GM23338 (cell line): ENCODE results near the gene BEST2. TPM values are rescaled to one million over a fixed set of nuclear protein-coding genes. Genes with fewer than 3 reads are reported as not detected.

Source experiments
- ATAC-seq: fragments of 200-7000 bp; cut with Tn5 transposase; 3 replicates; pipeline ENCODE4 v1.9.1; 2020
- DNase-seq: peaks from one replicate; pipeline ENCODE4 v3.0.0-alpha.2; 2015; ENCODE audit warnings: low spot score
- H2AFZ ChIP-seq: fragments of 200-600 bp; sonication (generic); 2 replicates; pipeline ENCODE4 v1.8.0; 2016; ENCODE audit warnings: antibody characterized with exemption, mild to moderate bottlenecking, moderate library complexity
- H3F3A ChIP-seq: fragments of 200-600 bp; sonication (generic); replicated peaks from 2 replicates; pipeline ENCODE4 v1.8.0; 2017; ENCODE audit warnings: antibody characterized with exemption, mixed run types, low read depth
- H3K27ac ChIP-seq: fragments of 200-600 bp; sonication (generic); 2 replicates; pipeline ENCODE4 v1.6.1; 2016; ENCODE audit warnings: low read depth
- H3K27me3 ChIP-seq: fragments of 200-600 bp; sonication (generic); 2 replicates; pipeline ENCODE4 v1.8.0; 2016; ENCODE audit warnings: mild to moderate bottlenecking, mixed run types, moderate library complexity; ENCODE audit not compliant: insufficient read depth
- H3K36me3 ChIP-seq: fragments of 200-600 bp; sonication (generic); 2 replicates; pipeline ENCODE4 v1.8.0; 2016; ENCODE audit warnings: mild to moderate bottlenecking; ENCODE audit not compliant: insufficient read depth
- H3K4me1 ChIP-seq: fragments of 200-600 bp; sonication (generic); 2 replicates; pipeline ENCODE4 v1.8.0; 2016; ENCODE audit warnings: mild to moderate bottlenecking, moderate library complexity; ENCODE audit not compliant: insufficient read depth
- H3K4me2 ChIP-seq: fragments of 200-600 bp; sonication (generic); 2 replicates; pipeline ENCODE4 v1.7.1; 2017; ENCODE audit warnings: mixed run types
- H3K4me3 ChIP-seq: fragments of 200-600 bp; sonication (generic); 2 replicates; pipeline ENCODE4 v1.6.1; 2016; ENCODE audit warnings: mixed run types
- H3K79me2 ChIP-seq: fragments of 200-600 bp; sonication (generic); replicated peaks from 2 replicates; pipeline ENCODE4 v1.8.0; 2017; ENCODE audit warnings: mild to moderate bottlenecking; ENCODE audit not compliant: insufficient read depth
- H3K9me2 ChIP-seq: fragments of 200-600 bp; sonication (generic); 2 replicates; pipeline ENCODE4 v1.8.0; 2017; ENCODE audit not compliant: insufficient read depth
- H4K20me1 ChIP-seq: fragments of 200-600 bp; sonication (generic); replicated peaks from 2 replicates; pipeline ENCODE4 v1.8.0; 2017; ENCODE audit warnings: mild to moderate bottlenecking; ENCODE audit not compliant: insufficient read depth
- H3K27ac Mint-ChIP-seq: 2 replicates; pipeline ENCODE4 v1.8.0; 2020; ENCODE audit warnings: inconsistent platforms, mild to moderate bottlenecking, moderate library complexity, mixed read lengths
- H3K27me3 Mint-ChIP-seq: 3 replicates; pipeline ENCODE4 v1.8.0; 2022; ENCODE audit warnings: low read depth, mild to moderate bottlenecking, moderate library complexity, mixed read lengths, inconsistent platforms; ENCODE audit not compliant: insufficient read depth, poor library complexity
- H3K36me3 Mint-ChIP-seq: 3 replicates; pipeline ENCODE4 v1.8.0; 2021; ENCODE audit warnings: low read depth, mild to moderate bottlenecking, inconsistent platforms, moderate library complexity, mixed read lengths
- H3K4me1 Mint-ChIP-seq: 3 replicates; pipeline ENCODE4 v1.8.0; 2020; ENCODE audit warnings: mild to moderate bottlenecking, inconsistent platforms, mixed read lengths
- H3K4me3 Mint-ChIP-seq: 3 replicates; pipeline ENCODE4 v1.8.0; 2021; ENCODE audit warnings: moderate library complexity, mild to moderate bottlenecking, inconsistent platforms, mixed read lengths
- H3K9me3 Mint-ChIP-seq: 3 replicates; pipeline ENCODE4 v1.8.0; 2020; ENCODE audit warnings: moderate library complexity, mild to moderate bottlenecking, inconsistent platforms, mixed read lengths
- CREB1 ChIP-seq: fragments of 250-450 bp; sonication (Bioruptor Pico); IDR thresholded peaks from 2 replicates; pipeline ENCODE4 v1.5.0; 2020; ENCODE audit warnings: low read depth, mild to moderate bottlenecking, moderate library complexity
- EZH2phosphoT487 ChIP-seq: fragments of 200-600 bp; sonication (generic); IDR thresholded peaks from one replicate; pipeline ENCODE4 v1.8.1; 2018; ENCODE audit warnings: antibody characterized with exemption; ENCODE audit not compliant: unreplicated experiment
- NANOG ChIP-seq: IDR thresholded peaks from 2 replicates; pipeline ENCODE4 v1.6.1; 2016; ENCODE audit warnings: antibody characterized with exemption, borderline replicate concordance
- POLR2AphosphoS5 ChIP-seq: IDR thresholded peaks from 2 replicates; pipeline ENCODE4 v1.6.1; 2016; ENCODE audit warnings: antibody characterized with exemption, low read depth
- ZNF331 ChIP-seq: fragments of 250-450 bp; sonication (Bioruptor Pico); IDR thresholded peaks from 2 replicates; pipeline ENCODE4 v1.5.0; 2020; ENCODE audit warnings: low read depth, mild to moderate bottlenecking, moderate library complexity
- polyA plus RNA-seq: library from polyadenylated mRNA; unstranded; fragments of >200 nt; fragmentation: Nextera tagmentation; extraction: Ambion mirVana; gene quantifications from 2 replicates; pipeline ENCODE4 v1.2.1, GENCODE V29; 2016
- total RNA-seq: library from RNA; depleted of rRNA; stranded (reverse); fragments of >200 nt; shearing (Covaris generic); gene quantifications from 2 replicates; pipeline ENCODE4 v1.2.3, GENCODE V29; 2014
- TF ChIP-seq, protein P1 (sequence below): IDR thresholded peaks from one replicate; pipeline ENCODE4 v1.6.1; 2018; ENCODE audit warnings: antibody characterized with exemption; ENCODE audit not compliant: unreplicated experiment
- TF ChIP-seq, protein P2 (sequence below): IDR thresholded peaks from 2 replicates; pipeline ENCODE4 v1.6.1; 2016; ENCODE audit warnings: antibody characterized with exemption

The BEST2 gene
- total and polyA plus RNA-seq, 2 experiments from 2014 or later, result 1.2 to 10.4 TPM

- peaks cover 9% of the 10 kb centered on the region; the same call in 1 of the 2 replicates for H3K36me3 ChIP-seq
- ATAC-seq (peak; percentile 71), DNase-seq (peak; percentile 94)
- H3K9me2 ChIP-seq, result no peaks in the 10 kb centered on the region
- Mint-ChIP-seq H3K4me1 (peaks cover 17% of the 10 kb centered on the region), H3K36me3 (peaks cover 45% of the 10 kb centered on the region), H3K9me3 (no peaks in the 10 kb centered on the region), H3K27me3 (peaks cover 7% of the 10 kb centered on the region), H3K27ac (no peak within 1 kb of the TSS), H3K4me3 (peak within 1 kb of the TSS; percentile 93)
- peak; percentile 76 for TF ChIP-seq CREB1 (CRISPR knock-in tag)
- TF ChIP-seq, protein P1, sequence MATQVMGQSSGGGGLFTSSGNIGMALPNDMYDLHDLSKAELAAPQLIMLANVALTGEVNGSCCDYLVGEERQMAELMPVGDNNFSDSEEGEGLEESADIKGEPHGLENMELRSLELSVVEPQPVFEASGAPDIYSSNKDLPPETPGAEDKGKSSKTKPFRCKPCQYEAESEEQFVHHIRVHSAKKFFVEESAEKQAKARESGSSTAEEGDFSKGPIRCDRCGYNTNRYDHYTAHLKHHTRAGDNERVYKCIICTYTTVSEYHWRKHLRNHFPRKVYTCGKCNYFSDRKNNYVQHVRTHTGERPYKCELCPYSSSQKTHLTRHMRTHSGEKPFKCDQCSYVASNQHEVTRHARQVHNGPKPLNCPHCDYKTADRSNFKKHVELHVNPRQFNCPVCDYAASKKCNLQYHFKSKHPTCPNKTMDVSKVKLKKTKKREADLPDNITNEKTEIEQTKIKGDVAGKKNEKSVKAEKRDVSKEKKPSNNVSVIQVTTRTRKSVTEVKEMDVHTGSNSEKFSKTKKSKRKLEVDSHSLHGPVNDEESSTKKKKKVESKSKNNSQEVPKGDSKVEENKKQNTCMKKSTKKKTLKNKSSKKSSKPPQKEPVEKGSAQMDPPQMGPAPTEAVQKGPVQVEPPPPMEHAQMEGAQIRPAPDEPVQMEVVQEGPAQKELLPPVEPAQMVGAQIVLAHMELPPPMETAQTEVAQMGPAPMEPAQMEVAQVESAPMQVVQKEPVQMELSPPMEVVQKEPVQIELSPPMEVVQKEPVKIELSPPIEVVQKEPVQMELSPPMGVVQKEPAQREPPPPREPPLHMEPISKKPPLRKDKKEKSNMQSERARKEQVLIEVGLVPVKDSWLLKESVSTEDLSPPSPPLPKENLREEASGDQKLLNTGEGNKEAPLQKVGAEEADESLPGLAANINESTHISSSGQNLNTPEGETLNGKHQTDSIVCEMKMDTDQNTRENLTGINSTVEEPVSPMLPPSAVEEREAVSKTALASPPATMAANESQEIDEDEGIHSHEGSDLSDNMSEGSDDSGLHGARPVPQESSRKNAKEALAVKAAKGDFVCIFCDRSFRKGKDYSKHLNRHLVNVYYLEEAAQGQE, result no peak
- peak; percentile 96 for TF ChIP-seq POLR2AphosphoS5
- H3K4me3 ChIP-seq, result peak within 1 kb of the TSS; percentile 99
- H3K27ac ChIP-seq, result no peak within 1 kb of the TSS
- H3F3A ChIP-seq, result peaks cover 22% of the 10 kb centered on the region
- H3K79me2 ChIP-seq, result peaks cover 13% of the 10 kb centered on the region
- H3K4me1 ChIP-seq, result peaks cover 11% of the 10 kb centered on the region; the same call in 1 of the 2 replicates
- no peaks in the 10 kb centered on the region for H4K20me1 ChIP-seq
- peak within 1 kb of the TSS; percentile 97 for H3K4me2 ChIP-seq
- H3K27me3 ChIP-seq, result peaks cover 10% of the 10 kb centered on the region
- H2AFZ ChIP-seq, result peak within 1 kb of the TSS; percentile 97
Measured at GRCh38 chr19:12801466-12802266, 50.1 kb downstream of the BEST2 start, which contains the start of the genes PRDX2 and THSD8. PRDX2 (minus strand) TSS chr19:12801800; CDS start chr19:12801261, 539 bp downstream. THSD8 (plus strand) TSS chr19:12802069; CDS start chr19:12802072, 3 bp downstream.

DNA sequence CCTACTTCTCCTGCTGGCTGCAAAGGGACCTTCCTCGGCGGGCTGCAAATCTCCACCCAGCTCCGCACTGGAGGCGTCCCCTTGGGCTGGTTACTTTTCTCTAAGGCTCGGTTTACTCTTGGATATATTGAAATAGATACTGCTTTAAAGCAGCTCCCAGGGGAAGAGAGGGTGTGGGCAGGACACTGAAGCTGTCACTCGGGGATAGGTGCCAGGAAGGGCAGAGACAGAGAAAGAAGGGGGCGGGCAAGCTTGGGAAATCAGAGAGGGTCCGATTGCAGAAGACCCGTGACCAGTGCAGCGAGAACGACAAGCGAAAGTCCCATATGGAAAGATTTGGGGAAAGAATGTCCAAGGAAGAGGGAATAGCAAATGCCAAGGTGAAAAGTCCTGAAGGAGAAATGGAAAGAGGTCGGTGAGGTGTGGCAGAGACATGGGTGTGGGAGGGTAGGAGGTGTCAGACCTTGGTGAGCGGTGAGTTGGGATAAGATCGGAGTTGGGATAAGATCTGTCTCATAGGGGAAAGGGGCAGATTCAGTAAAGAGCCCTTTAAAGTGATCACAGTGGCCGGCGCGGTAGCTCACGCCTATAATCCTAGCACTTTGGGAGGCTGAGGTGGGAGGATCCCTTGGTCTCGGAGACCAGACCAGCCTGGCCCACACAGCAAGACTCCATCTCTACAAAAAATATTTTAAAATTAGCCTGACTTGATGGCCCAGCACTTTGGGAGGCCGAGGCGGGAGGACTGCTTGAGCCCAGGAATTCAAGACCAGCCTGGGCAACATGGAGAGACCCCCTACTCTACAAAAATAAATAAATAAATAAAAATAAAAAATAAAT lies 50.9 kb downstream of the BEST2 start:
- Histone ChIP-seq H3K27me3 (peaks cover 10% of the 10 kb centered on the region), H2AFZ (peak overlapping the region; percentile 97), H3K4me2 (peak overlapping the region; percentile 97), H3K4me1 (peaks cover 11% of the 10 kb centered on the region; the same call in 1 of the 2 replicates), H3F3A (peaks cover 19% of the 10 kb centered on the region), H3K4me3 (peak overlapping the region; percentile 99), H3K27ac (no peak overlapping the region), H4K20me1 (no peaks in the 10 kb centered on the region), H3K79me2 (peaks cover 20% of the 10 kb centered on the region), H3K36me3 (peaks cover 9% of the 10 kb centered on the region; the same call in 1 of the 2 replicates), H3K9me2 (no peaks in the 10 kb centered on the region)
- H3K36me3 Mint-ChIP-seq, result peaks cover 45% of the 10 kb centered on the region
- DNase-seq (no peak), ATAC-seq (no peak)
- H3K27me3 Mint-ChIP-seq, result peaks cover 10% of the 10 kb centered on the region
- peak overlapping the region; percentile 93 for H3K4me3 Mint-ChIP-seq
- no peaks in the 10 kb centered on the region for H3K9me3 Mint-ChIP-seq
- H3K4me1 Mint-ChIP-seq, result peaks cover 20% of the 10 kb centered on the region
- H3K27ac Mint-ChIP-seq, result no peak overlapping the region
- TF ChIP-seq CREB1 (CRISPR knock-in tag) (no peak), NANOG (no peak), EZH2phosphoT487 (no peak), ZNF331 (CRISPR knock-in tag) (no peak)
- TF ChIP-seq, protein P2, sequence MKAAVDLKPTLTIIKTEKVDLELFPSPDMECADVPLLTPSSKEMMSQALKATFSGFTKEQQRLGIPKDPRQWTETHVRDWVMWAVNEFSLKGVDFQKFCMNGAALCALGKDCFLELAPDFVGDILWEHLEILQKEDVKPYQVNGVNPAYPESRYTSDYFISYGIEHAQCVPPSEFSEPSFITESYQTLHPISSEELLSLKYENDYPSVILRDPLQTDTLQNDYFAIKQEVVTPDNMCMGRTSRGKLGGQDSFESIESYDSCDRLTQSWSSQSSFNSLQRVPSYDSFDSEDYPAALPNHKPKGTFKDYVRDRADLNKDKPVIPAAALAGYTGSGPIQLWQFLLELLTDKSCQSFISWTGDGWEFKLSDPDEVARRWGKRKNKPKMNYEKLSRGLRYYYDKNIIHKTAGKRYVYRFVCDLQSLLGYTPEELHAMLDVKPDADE, result no peak
